ENCODE results near the gene KCP. TPM values are rescaled to one million over a fixed set of nuclear protein-coding genes. Genes with fewer than 3 reads are reported as not detected.

Gene KCP
- total and polyA plus RNA-seq, 10 of the 15 experiments (the other 5 are each of a cell fraction or from before 2014, with no cell fraction given) = 0.05 to 7.8 (median 2.5) TPM

DNA sequence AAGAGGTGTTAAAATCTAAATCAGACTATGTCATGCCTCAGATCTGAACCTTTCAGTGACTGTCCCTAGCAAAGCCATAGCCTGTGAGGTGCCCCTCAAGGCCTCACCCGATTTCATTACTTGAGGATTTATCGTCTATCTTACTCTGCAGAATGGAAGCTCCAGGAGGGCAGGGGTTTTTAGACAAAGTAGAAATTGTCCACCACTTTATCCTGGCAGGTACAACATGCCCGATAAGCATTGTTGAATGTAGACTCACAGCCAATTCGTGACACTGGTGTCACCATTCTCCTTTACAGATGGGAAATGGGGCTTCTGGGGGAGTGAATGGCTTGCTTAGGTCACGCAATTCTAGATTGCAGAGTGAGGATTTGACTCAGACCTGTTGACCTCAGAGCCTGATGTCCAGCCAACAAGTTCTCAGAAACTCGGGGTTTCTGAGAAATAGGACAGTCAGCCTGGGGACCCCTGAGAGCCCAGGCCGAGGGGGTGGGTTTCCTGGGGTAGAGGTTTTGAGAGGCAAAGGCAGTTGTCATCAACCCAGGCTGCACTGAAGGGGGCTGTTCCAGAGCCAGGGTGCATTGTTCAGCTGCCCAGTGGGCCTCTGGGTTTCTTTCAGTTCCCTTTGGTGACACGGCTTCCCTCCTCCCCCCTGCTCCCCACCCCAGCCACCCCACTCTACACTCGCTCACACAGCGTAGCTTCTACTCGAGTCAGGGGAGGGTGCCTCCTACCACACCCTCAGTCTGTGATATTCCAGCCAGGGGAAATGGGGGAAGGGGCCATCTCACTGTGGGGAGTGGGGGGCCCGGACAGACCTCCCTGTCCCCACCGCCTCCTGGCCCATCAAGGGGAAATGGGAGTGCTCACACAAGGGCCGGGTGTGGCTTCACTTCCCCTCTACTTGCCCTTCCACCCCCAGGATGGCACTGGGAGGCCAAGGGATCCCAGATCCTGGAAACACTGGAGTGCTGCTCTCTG is 24.1 kb upstream of the KCP start:
- TSS peak; percentile 42 for BruUV-seq (replicated peaks)
- Histone ChIP-seq H3K9ac (ENCODE audit: control insufficient read depth, insufficient read depth, low read length) (peak overlapping the region; percentile 97), H4K20me1 (ENCODE audit: control insufficient read depth, insufficient read depth) (no peaks in the 10 kb centered on the region), H3K9me3 (replicated peaks; ENCODE audit: control insufficient read depth, insufficient read depth, low read length) (no peaks in the 10 kb centered on the region), H3K27ac (ENCODE audit: control insufficient read depth, insufficient read depth) (peak overlapping the region; percentile 96), H3K4me3 (peak overlapping the region; percentile 58), H3K36me3 (ENCODE audit: control insufficient read depth in 2 of 2, insufficient read depth in 2 of 2, low read length in 1 of 2) (no peaks in the 10 kb centered on the region), H3K4me2 (ENCODE audit: control insufficient read depth, insufficient read depth) (peak overlapping the region; percentile 96), H2AFZ (ENCODE audit: control insufficient read depth, low read depth, low read length) (peak overlapping the region; percentile 49), H3K79me2 (ENCODE audit: control insufficient read depth, insufficient read depth, low read length) (peaks cover 60% of the 10 kb centered on the region), H3K4me1 (ENCODE audit: control insufficient read depth, insufficient read depth, low read length) (peaks cover 47% of the 10 kb centered on the region), H3K27me3 (replicated peaks in 1 of 2; ENCODE audit: control insufficient read depth in 2 of 2, insufficient read depth in 2 of 2, low read length in 1 of 2) (no peaks in the 10 kb centered on the region)
- SMC1A ChIA-PET (ENCODE audit: uncharacterized antibody, unreplicated experiment) = interaction anchor here (1.4 to 2.6 kb wide), 5 partner anchors 8 to 157 kb away, joined by 4 to 12 read pairs (median 8); partner anchors contain the start of gene ATP6V1F
- RAD21 ChIA-PET (ENCODE audit: unreplicated experiment) = interaction anchor here (1.0 to 3.6 kb wide), 8 partner anchors 12 to 229 kb away, joined by 4 to 25 read pairs (median 6); partner anchors contain the start of gene KCP
- CTCF ChIA-PET = interaction anchor here (1.0 to 2.1 kb wide), 5 partner anchors 11 to 72 kb away, joined by 3 to 8 read pairs (median 4); partner anchors contain the start of gene ATP6V1F
- POLR2A ChIA-PET = interaction anchor here (0.7 to 2.4 kb wide), 13 partner anchors 8 to 723 kb away, joined by 3 to 10 read pairs (median 5); no protein-coding TSS in a partner anchor
- peak; percentile 60 for ATAC-seq
- intact Hi-C loops (cut with micrococcal nuclease; ENCODE audit: unreplicated experiment) (loop anchor here (2.0 to 10.0 kb wide), 3 partner anchors 120 to 680 kb away; partner anchors contain the start of genes NRF1, TNPO3 and TSPAN33), in situ Hi-C loops (cut with MboI) (no loop called here)
- WGBS (ENCODE audit: insufficient coverage, insufficient replicate concordance, low lambda C conversion rate, missing lambda C conversion rate) = 3% methylated on average over 10 of the region's 14 CpGs
- FAIRE-seq = peak; percentile 77
- DNase-seq (ENCODE audit: low read depth, low spot score) = peak; percentile 66
- TF ChIP-seq MTA3 (IDR thresholded peaks at IDR 0.05; ENCODE audit: borderline replicate concordance, low read length) (no peak), SP1 (IDR thresholded peaks at IDR 0.05; ENCODE audit: low read depth, low read length) (peak; percentile 80), SUZ12 (IDR thresholded peaks at IDR 0.05; ENCODE audit: unreplicated experiment) (no peak), MYC (IDR thresholded peaks at IDR 0.05; ENCODE audit: insufficient read depth, insufficient read length, insufficient replicate concordance, low read length, severe bottlenecking) (no peak), ETV6 (conservative IDR thresholded peaks at IDR 0.05 in 1 of 2, IDR thresholded peaks at IDR 0.05 in 1 of 2; ENCODE audit: borderline replicate concordance in 1 of 2, low read depth in 1 of 2) (peak in 1 of 2 experiments; percentile 73; a peak in 1 of 4 replicates), SREBF2 (IDR thresholded peaks at IDR 0.05; ENCODE audit: low read length) (no peak), GATAD2B (conservative IDR thresholded peaks at IDR 0.05; ENCODE audit: low read depth) (peak; percentile 70; the same call in 1 of the 2 replicates), SMC3 (IDR thresholded peaks at IDR 0.05; ENCODE audit: borderline replicate concordance, low read length) (no peak; the same call in 1 of the 2 replicates), ZNF24 (IDR thresholded peaks at IDR 0.05) (no peak; the same call in 1 of the 2 replicates)
- TF ChIP-seq, protein P1, sequence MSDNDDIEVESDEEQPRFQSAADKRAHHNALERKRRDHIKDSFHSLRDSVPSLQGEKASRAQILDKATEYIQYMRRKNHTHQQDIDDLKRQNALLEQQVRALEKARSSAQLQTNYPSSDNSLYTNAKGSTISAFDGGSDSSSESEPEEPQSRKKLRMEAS (IDR thresholded peaks at IDR 0.05; ENCODE audit: low read depth, low read length) = 0 out of 2 replicates have a peak, but pooled peaks have one; percentile 26
- TF ChIP-seq, protein P2, sequence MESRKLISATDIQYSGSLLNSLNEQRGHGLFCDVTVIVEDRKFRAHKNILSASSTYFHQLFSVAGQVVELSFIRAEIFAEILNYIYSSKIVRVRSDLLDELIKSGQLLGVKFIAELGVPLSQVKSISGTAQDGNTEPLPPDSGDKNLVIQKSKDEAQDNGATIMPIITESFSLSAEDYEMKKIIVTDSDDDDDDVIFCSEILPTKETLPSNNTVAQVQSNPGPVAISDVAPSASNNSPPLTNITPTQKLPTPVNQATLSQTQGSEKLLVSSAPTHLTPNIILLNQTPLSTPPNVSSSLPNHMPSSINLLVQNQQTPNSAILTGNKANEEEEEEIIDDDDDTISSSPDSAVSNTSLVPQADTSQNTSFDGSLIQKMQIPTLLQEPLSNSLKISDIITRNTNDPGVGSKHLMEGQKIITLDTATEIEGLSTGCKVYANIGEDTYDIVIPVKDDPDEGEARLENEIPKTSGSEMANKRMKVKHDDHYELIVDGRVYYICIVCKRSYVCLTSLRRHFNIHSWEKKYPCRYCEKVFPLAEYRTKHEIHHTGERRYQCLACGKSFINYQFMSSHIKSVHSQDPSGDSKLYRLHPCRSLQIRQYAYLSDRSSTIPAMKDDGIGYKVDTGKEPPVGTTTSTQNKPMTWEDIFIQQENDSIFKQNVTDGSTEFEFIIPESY (IDR thresholded peaks at IDR 0.05) = no peak
- TF ChIP-seq, protein P3, sequence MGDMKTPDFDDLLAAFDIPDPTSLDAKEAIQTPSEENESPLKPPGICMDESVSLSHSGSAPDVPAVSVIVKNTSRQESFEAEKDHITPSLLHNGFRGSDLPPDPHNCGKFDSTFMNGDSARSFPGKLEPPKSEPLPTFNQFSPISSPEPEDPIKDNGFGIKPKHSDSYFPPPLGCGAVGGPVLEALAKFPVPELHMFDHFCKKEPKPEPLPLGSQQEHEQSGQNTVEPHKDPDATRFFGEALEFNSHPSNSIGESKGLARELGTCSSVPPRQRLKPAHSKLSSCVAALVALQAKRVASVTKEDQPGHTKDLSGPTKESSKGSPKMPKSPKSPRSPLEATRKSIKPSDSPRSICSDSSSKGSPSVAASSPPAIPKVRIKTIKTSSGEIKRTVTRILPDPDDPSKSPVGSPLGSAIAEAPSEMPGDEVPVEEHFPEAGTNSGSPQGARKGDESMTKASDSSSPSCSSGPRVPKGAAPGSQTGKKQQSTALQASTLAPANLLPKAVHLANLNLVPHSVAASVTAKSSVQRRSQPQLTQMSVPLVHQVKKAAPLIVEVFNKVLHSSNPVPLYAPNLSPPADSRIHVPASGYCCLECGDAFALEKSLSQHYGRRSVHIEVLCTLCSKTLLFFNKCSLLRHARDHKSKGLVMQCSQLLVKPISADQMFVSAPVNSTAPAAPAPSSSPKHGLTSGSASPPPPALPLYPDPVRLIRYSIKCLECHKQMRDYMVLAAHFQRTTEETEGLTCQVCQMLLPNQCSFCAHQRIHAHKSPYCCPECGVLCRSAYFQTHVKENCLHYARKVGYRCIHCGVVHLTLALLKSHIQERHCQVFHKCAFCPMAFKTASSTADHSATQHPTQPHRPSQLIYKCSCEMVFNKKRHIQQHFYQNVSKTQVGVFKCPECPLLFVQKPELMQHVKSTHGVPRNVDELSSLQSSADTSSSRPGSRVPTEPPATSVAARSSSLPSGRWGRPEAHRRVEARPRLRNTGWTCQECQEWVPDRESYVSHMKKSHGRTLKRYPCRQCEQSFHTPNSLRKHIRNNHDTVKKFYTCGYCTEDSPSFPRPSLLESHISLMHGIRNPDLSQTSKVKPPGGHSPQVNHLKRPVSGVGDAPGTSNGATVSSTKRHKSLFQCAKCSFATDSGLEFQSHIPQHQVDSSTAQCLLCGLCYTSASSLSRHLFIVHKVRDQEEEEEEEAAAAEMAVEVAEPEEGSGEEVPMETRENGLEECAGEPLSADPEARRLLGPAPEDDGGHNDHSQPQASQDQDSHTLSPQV (IDR thresholded peaks at IDR 0.05) = no peak
- TF ChIP-seq, protein P4, sequence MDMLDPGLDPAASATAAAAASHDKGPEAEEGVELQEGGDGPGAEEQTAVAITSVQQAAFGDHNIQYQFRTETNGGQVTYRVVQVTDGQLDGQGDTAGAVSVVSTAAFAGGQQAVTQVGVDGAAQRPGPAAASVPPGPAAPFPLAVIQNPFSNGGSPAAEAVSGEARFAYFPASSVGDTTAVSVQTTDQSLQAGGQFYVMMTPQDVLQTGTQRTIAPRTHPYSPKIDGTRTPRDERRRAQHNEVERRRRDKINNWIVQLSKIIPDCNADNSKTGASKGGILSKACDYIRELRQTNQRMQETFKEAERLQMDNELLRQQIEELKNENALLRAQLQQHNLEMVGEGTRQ (IDR thresholded peaks at IDR 0.05; ENCODE audit: borderline replicate concordance, low read depth, low read length) = no peak; the same call in 1 of the 2 replicates

Data from GM12878 (cell line).